Bladder microvascular endothelial cell (primary cell): Measurements from ENCODE around the gene DENND1B. TPM values are rescaled to one million over a fixed set of nuclear protein-coding genes. Genes with fewer than 3 reads are reported as not detected.

ENCODE experiments used
- total RNA-seq: library from RNA; depleted of rRNA; stranded (reverse); fragments of >200 nt; gene quantifications from 2 replicates; pipeline ENCODE4 v1.2.3, GENCODE V29; 2014

DENND1B gene, protein sequence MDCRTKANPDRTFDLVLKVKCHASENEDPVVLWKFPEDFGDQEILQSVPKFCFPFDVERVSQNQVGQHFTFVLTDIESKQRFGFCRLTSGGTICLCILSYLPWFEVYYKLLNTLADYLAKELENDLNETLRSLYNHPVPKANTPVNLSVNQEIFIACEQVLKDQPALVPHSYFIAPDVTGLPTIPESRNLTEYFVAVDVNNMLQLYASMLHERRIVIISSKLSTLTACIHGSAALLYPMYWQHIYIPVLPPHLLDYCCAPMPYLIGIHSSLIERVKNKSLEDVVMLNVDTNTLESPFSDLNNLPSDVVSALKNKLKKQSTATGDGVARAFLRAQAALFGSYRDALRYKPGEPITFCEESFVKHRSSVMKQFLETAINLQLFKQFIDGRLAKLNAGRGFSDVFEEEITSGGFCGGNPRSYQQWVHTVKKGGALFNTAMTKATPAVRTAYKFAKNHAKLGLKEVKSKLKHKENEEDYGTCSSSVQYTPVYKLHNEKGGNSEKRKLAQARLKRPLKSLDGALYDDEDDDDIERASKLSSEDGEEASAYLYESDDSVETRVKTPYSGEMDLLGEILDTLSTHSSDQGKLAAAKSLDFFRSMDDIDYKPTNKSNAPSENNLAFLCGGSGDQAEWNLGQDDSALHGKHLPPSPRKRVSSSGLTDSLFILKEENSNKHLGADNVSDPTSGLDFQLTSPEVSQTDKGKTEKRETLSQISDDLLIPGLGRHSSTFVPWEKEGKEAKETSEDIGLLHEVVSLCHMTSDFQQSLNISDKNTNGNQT
- 1.3 and 2.9 TPM in 2 replicates for total RNA-seq

DNA sequence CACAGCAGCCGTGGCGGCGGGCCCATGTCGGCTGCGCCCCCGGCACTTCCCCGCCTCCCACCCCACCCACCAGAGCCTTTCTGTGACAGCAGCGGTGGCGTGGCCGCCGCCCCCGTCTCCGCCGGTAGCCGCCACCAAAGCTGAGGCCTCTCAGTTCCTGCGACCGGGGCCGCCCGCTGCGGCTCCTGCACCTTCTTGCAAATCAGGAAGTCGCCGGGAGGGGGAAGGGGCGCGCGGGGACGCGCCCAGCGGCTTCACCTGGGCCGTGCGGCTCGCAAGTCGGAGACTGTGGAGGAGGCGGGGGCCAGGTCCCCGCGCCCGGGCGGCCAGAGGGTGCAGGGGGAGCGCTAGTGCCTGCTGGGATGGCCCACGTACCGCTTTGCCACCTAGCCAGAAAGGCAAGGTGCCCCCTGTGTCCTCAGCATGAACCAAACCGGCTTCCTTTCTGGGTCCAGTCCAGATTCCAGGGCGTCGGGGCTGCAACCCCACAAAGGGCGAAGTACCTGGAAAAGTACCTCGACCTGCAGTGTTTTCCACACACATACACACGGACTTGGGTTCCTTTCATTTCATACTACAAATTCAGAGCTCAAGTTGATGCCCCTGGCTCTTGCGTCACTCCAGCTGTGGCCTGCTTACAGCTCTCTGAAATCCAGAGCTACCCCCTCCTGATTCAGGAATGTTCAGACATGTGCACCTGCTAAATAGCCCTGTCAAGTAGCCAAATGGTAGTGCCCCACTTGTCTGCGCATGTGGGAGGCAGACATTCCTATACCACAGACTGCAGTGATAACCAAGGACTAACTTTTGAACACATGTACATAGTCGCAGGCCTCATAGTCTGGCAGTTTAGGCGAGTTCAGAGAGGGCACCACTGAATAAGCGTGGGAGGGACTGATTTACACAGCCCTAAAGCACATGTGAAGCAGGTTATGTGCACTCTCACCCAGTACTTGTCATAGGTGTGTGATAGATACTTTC lies at the start of gene DENND1B:
TSS of gene DENND1B (minus strand) at position 199 of the 981 bp plus-strand sequence. CDS start 325 bp downstream, outside the sequence.

Other genes starting within 250 kb of the DENND1B start
- 0.49 and 1.3 TPM in 2 replicates for gene C1orf53, start 127.2 kb upstream of the DENND1B start, total RNA-seq
- not detected in 2 replicates for gene LHX9, start 141.9 kb upstream of the DENND1B start, total RNA-seq